ENCODE results near the gene HINT3. TPM values are rescaled to one million over a fixed set of nuclear protein-coding genes. Genes with fewer than 3 reads are reported as not detected.

The HINT3 gene
- total and polyA plus RNA-seq, 2 of the 13 experiments (the other 11 are each of a cell fraction or from before 2014, with no cell fraction given): 3.1 to 22.8 TPM

DNA sequence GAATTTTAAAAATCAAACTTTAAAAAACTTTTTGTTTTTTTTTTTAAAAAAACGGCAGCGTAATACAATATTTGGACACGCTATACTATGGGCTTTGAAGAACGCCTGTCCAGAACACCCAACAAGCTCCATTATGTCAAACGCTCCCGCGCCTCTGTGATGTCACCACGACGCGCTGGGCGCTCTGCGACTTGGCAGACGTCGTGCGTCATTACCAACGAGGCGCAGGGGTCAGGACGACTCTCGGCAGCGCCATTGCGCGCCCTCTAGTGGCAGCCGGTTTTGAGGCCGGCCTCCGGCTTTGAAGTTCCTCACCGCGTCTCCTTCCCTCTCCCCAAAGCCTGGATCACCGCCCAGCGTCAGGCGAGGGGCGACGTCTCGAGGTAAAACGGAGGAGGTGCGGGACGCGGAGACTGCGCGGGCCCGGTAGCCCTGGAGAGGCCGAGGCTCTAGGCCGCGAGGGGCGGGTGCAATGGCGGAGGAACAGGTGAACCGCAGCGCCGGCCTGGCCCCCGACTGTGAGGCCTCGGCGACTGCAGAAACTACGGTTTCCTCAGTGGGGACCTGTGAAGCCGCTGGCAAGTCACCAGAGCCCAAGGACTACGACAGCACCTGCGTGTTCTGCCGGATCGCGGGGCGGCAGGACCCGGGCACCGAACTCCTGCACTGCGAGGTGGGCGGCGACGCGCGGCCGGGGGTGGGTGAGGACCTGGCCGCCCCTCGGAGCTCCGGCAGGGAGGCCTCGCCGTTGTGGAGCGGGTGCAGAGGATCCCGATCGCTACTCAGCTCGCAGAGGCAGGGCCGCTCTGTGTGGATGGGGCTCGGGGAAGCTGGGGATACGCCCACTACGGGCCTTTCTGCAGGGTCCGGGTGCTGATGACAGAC is at the start of gene HINT3 (continued):
- TF ChIP-seq, protein P1, sequence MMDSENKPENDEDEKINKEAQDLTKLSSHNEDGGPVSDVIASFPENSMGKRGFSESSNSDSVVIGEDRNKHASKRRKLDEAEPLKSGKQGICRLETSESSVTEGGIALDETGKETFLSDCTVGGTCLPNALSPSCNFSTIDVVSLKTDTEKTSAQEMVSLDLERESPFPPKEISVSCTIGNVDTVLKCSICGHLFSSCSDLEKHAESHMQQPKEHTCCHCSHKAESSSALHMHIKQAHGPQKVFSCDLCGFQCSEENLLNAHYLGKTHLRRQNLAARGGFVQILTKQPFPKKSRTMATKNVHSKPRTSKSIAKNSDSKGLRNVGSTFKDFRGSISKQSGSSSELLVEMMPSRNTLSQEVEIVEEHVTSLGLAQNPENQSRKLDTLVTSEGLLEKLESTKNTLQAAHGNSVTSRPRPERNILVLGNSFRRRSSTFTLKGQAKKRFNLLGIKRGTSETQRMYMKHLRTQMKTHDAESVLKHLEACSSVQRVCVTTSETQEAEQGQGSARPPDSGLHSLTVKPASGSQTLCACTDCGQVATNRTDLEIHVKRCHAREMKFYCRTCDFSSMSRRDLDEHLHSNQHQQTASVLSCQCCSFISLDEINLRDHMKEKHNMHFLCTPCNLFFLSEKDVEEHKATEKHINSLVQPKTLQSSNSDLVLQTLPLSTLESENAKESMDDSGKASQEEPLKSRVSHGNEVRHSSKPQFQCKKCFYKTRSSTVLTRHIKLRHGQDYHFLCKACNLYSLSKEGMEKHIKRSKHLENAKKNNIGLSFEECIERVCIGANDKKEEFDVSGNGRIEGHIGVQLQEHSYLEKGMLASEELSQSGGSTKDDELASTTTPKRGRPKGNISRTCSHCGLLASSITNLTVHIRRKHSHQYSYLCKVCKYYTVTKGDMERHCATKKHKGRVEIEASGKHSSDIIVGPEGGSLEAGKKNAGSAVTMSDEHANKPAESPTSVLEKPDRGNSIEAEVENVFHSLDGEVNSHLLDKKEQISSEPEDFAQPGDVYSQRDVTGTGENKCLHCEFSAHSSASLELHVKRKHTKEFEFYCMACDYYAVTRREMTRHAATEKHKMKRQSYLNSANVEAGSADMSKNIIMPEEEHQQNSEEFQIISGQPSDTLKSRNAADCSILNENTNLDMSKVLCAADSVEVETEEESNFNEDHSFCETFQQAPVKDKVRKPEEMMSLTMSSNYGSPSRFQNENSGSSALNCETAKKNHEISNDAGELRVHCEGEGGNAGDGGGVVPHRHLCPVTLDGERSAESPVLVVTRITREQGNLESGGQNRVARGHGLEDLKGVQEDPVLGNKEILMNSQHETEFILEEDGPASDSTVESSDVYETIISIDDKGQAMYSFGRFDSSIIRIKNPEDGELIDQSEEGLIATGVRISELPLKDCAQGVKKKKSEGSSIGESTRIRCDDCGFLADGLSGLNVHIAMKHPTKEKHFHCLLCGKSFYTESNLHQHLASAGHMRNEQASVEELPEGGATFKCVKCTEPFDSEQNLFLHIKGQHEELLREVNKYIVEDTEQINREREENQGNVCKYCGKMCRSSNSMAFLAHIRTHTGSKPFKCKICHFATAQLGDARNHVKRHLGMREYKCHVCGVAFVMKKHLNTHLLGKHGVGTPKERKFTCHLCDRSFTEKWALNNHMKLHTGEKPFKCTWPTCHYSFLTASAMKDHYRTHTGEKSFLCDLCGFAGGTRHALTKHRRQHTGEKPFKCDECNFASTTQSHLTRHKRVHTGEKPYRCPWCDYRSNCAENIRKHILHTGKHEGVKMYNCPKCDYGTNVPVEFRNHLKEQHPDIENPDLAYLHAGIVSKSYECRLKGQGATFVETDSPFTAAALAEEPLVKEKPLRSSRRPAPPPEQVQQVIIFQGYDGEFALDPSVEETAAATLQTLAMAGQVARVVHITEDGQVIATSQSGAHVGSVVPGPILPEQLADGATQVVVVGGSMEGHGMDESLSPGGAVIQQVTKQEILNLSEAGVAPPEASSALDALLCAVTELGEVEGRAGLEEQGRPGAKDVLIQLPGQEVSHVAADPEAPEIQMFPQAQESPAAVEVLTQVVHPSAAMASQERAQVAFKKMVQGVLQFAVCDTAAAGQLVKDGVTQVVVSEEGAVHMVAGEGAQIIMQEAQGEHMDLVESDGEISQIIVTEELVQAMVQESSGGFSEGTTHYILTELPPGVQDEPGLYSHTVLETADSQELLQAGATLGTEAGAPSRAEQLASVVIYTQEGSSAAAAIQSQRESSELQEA (CRISPR knock-in tag; IDR thresholded peaks at IDR 0.05; ENCODE audit: not compliant biosample characterization): peak; percentile 99
- no peak for TF ChIP-seq RBM39 (IDR thresholded peaks at IDR 0.05; ENCODE audit: low read depth, low read length, poor library complexity, severe bottlenecking)
- 0 out of 2 replicates have a peak, but pooled peaks have one; percentile 67 for TF ChIP-seq FOXM1 (CRISPR knock-in tag; IDR thresholded peaks at IDR 0.05)
- TF ChIP-seq, protein P2, sequence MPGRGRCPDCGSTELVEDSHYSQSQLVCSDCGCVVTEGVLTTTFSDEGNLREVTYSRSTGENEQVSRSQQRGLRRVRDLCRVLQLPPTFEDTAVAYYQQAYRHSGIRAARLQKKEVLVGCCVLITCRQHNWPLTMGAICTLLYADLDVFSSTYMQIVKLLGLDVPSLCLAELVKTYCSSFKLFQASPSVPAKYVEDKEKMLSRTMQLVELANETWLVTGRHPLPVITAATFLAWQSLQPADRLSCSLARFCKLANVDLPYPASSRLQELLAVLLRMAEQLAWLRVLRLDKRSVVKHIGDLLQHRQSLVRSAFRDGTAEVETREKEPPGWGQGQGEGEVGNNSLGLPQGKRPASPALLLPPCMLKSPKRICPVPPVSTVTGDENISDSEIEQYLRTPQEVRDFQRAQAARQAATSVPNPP (CRISPR knock-in tag; IDR thresholded peaks at IDR 0.05): peak; percentile 93; the same call in 1 of the 2 replicates
- TF ChIP-seq, protein P3, sequence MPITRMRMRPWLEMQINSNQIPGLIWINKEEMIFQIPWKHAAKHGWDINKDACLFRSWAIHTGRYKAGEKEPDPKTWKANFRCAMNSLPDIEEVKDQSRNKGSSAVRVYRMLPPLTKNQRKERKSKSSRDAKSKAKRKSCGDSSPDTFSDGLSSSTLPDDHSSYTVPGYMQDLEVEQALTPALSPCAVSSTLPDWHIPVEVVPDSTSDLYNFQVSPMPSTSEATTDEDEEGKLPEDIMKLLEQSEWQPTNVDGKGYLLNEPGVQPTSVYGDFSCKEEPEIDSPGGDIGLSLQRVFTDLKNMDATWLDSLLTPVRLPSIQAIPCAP (CRISPR knock-in tag; IDR thresholded peaks at IDR 0.05; ENCODE audit: low read depth): no peak
- peak; percentile 62; the same call in 1 of the 2 replicates for TF ChIP-seq ZNF792 (CRISPR knock-in tag; IDR thresholded peaks at IDR 0.05)
- peak; percentile 98 for TF ChIP-seq ZSCAN31 (CRISPR knock-in tag; IDR thresholded peaks at IDR 0.05; ENCODE audit: low read depth)
- TF ChIP-seq ZNF768 (CRISPR knock-in tag; IDR thresholded peaks at IDR 0.05): peak; percentile 78
- peak; percentile 73; the same call in 1 of the 2 replicates for TF ChIP-seq ZNF17 (CRISPR knock-in tag; IDR thresholded peaks at IDR 0.05)
- peak; percentile 25; the same call in 1 of the 2 replicates for TF ChIP-seq ZNF775 (CRISPR knock-in tag; IDR thresholded peaks at IDR 0.05; ENCODE audit: borderline replicate concordance)
- 0 out of 2 replicates have a peak, but pooled peaks have one; percentile 14 for TF ChIP-seq ZKSCAN1 (IDR thresholded peaks at IDR 0.05; ENCODE audit: low read length)
- peak; percentile 94; the same call in 1 of the 2 replicates for TF ChIP-seq DNMT3B (CRISPR knock-in tag; conservative IDR thresholded peaks at IDR 0.05)
- TF ChIP-seq FOXK1 (CRISPR knock-in tag; IDR thresholded peaks at IDR 0.05; ENCODE audit: borderline replicate concordance, low read depth): peak; percentile 92
- peak; percentile 30; the same call in 1 of the 2 replicates for TF ChIP-seq ZNF121 (CRISPR knock-in tag; IDR thresholded peaks at IDR 0.05)
- no peak for TF ChIP-seq ZNF282 (IDR thresholded peaks at IDR 0.05; ENCODE audit: partially characterized antibody)
- TF ChIP-seq PCBP2 (optimal IDR thresholded peaks at IDR 0.05; ENCODE audit: low read depth, low read length, poor library complexity, severe bottlenecking): no peak
